HEK293T (cell line): ENCODE results near the gene CADM2.

ENCODE experiments used
- CTCF ChIA-PET: fragments of 350-600 bp; formaldehyde crosslinking; extraction: SDS; loops from one replicate; lab custom pipeline; 2021; ENCODE audit warnings: antibody characterized with exemption, inconsistent platforms; lab: Yijun Ruan, JAX
- POLR2A ChIA-PET: fragments of 350-600 bp; formaldehyde crosslinking; extraction: SDS; loops from one replicate; lab custom pipeline; 2020; ENCODE audit warnings: antibody characterized with exemption, inconsistent platforms; lab: Yijun Ruan, JAX
- DNase-seq: peaks from one replicate; pipeline ENCODE4 v3.0.0; 2012; ENCODE audit warnings: mixed read lengths; ENCODE audit errors: extremely low spot score
- ARNT ChIP-seq: fragments of 450-650 bp; IDR thresholded peaks from 2 replicates; pipeline ENCODE4 v1.6.1; 2017; ENCODE audit warnings: mild to moderate bottlenecking
- BHLHE40 ChIP-seq: fragments of 450-650 bp; IDR thresholded peaks from 2 replicates; pipeline ENCODE4 v1.6.1; 2016; ENCODE audit warnings: mild to moderate bottlenecking, moderate library complexity, borderline replicate concordance
- CTBP1 ChIP-seq: fragments of 450-650 bp; IDR thresholded peaks from 2 replicates; pipeline ENCODE4 v1.6.1; 2016; ENCODE audit warnings: borderline replicate concordance
- ELF4 ChIP-seq: fragments of 450-650 bp; IDR thresholded peaks from 2 replicates; pipeline ENCODE4 v1.6.1; 2017; ENCODE audit warnings: antibody characterized with exemption
- FOXA1 ChIP-seq: fragments of 450-650 bp; IDR thresholded peaks from 2 replicates; pipeline ENCODE4 v1.6.1; 2016; ENCODE audit warnings: mild to moderate bottlenecking
- FOXK2 ChIP-seq: fragments of 450-650 bp; IDR thresholded peaks from 2 replicates; pipeline ENCODE4 v1.6.1; 2016; ENCODE audit warnings: mild to moderate bottlenecking
- FOXM1 ChIP-seq: fragments of 450-650 bp; IDR thresholded peaks from 2 replicates; pipeline ENCODE4 v1.6.1; 2017; ENCODE audit warnings: mild to moderate bottlenecking, borderline replicate concordance
- HDGF ChIP-seq: fragments of 450-650 bp; IDR thresholded peaks from 2 replicates; pipeline ENCODE4 v1.6.1; 2017; ENCODE audit warnings: antibody characterized with exemption, borderline replicate concordance
- L3MBTL2 ChIP-seq: fragments of 450-650 bp; conservative IDR thresholded peaks from 2 replicates; pipeline ENCODE4 v1.6.1; 2016; ENCODE audit warnings: mild to moderate bottlenecking
- LEF1 ChIP-seq: fragments of 450-650 bp; IDR thresholded peaks from 2 replicates; pipeline ENCODE4 v1.6.1; 2017; ENCODE audit warnings: mild to moderate bottlenecking, borderline replicate concordance
- NFRKB ChIP-seq: fragments of 450-650 bp; IDR thresholded peaks from 2 replicates; pipeline ENCODE4 v1.6.1; 2016; ENCODE audit warnings: mild to moderate bottlenecking, moderate library complexity
- SP1 ChIP-seq: fragments of 450-650 bp; IDR thresholded peaks from 2 replicates; pipeline ENCODE4 v1.6.1; 2017
- SUZ12 ChIP-seq: fragments of 450-650 bp; IDR thresholded peaks from 2 replicates; pipeline ENCODE4 v1.6.1; 2016; ENCODE audit warnings: mild to moderate bottlenecking
- TARDBP ChIP-seq: fragments of 450-650 bp; IDR thresholded peaks from 2 replicates; pipeline ENCODE4 v1.6.1; 2016
- ZNF384 ChIP-seq: fragments of 450-650 bp; IDR thresholded peaks from 2 replicates; pipeline ENCODE4 v1.6.1; 2016
- TF ChIP-seq, protein P1 (sequence below): fragments of 450-650 bp; IDR thresholded peaks from 2 replicates; pipeline ENCODE4 v1.6.1; 2016

CADM2 gene

DNA sequence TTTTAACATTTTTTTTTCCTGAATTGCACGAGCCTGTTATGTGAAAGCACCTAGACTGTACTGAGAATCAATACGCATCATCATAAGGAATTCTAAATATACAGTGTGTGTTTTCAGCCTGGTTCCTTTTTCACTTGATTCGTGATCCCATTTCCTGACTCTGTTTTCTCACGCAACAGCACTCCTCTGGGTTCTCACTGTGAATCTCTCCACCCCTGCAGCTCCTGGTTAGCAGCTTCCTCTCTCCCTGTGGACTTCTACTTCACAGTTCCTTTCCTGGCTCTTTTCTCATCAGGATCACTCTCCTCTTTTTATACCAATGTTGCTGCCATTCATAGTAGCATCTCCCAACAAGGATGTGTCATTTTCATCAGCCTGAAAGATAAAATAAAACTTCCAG, 297.2 kb downstream of the CADM2 start:
- peak; percentile 4 for DNase-seq
- ChIA-PET POLR2A (no interaction called here), CTCF (no interaction called here)
- TF ChIP-seq CTBP1 (no peak), SP1 (no peak)

DNA sequence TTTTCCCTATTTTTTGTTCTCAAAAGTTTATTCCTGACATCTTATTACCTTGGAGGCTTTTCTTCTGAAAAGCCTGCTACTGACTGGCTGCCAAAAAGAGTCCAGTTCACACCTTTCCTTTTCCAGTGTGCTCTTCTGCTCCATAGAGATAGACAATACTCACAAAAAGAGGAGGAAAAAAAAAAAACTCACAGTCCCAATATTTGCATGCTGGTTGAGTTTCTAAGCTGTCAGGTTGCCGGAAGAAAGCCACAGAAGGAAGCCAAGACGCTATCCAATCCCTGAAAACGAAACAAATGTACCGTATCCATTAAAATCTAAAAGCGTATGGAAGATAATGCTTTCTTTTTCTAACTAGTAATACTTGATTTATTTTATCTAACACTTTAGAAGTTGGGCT, 299.5 kb downstream of the CADM2 start:
- ChIA-PET CTCF (no interaction called here), POLR2A (no interaction called here)
- TF ChIP-seq FOXM1 (no peak), HDGF (no peak), ELF4 (no peak), SP1 (no peak), FOXA1 (no peak), TARDBP (no peak), ARNT (no peak), LEF1 (no peak), FOXK2 (no peak), SUZ12 (no peak)
- TF ChIP-seq, protein P1, sequence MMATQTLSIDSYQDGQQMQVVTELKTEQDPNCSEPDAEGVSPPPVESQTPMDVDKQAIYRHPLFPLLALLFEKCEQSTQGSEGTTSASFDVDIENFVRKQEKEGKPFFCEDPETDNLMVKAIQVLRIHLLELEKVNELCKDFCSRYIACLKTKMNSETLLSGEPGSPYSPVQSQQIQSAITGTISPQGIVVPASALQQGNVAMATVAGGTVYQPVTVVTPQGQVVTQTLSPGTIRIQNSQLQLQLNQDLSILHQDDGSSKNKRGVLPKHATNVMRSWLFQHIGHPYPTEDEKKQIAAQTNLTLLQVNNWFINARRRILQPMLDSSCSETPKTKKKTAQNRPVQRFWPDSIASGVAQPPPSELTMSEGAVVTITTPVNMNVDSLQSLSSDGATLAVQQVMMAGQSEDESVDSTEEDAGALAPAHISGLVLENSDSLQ: no peak

GRCh38 chr3:85258819-85259218, 300.0 kb downstream of the CADM2 start:
- DNase-seq: no peak
- POLR2A ChIA-PET: no interaction called here
- CTCF ChIA-PET: no interaction called here
- TF ChIP-seq ARNT: no peak
- no peak for TF ChIP-seq FOXM1
- no peak for TF ChIP-seq L3MBTL2
- TF ChIP-seq BHLHE40: no peak
- no peak for TF ChIP-seq LEF1
- no peak for TF ChIP-seq SP1

More for the DNA sequence above, 299.5 kb downstream of the CADM2 start:
- no peak for DNase-seq

DNA sequence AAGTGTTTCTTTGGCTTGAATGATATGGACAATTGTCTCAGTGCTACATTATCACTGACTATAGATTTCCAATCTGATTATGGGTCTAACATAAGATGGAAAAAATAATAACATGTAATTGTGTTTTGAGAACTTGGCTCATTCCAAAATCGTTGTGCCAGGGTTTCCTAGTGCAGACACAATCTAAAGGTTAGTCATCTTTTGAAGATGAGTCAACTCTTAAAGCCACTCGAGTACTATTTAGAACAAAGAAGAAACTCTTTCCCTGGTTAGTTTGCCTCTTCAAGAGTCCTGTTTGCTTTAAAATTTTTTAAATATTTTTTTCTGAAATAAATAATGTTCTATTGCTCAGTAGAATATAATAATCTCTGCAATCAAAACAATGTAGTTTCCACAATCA, 301.0 kb downstream of the CADM2 start:
- ChIA-PET CTCF (no interaction called here), POLR2A (no interaction called here)
- DNase-seq: no peak
- TF ChIP-seq, protein P1: no peak
- TF ChIP-seq ARNT: no peak

DNA sequence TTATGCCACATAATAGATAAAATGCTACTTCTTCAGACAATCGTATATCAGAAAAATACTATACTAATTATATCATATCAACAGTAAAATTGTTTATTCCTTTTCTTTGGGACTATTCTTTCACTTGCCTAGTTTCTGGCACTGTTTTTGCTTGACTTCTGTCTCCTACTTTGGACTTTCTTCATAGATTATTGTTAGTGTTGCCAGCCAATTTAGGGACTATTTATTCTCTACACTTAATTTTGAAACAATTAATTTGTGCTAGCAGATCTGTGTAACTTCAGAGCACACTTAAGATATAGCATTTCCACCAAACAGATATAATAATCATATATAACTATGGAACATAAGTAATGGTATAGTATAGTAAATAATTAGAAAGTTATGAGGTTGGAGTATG, 305.6 kb downstream of the CADM2 start:
- POLR2A ChIA-PET: no interaction called here
- CTCF ChIA-PET: no interaction called here
- TF ChIP-seq CTBP1 (no peak), LEF1 (no peak), FOXA1 (no peak), BHLHE40 (no peak), ELF4 (no peak)
- TF ChIP-seq, protein P1: no peak
- DNase-seq: no peak

- ChIA-PET CTCF (no interaction called here), POLR2A (no interaction called here)
Observed at GRCh38 chr3:85270488-85270887, 311.7 kb downstream of the CADM2 start.

DNA sequence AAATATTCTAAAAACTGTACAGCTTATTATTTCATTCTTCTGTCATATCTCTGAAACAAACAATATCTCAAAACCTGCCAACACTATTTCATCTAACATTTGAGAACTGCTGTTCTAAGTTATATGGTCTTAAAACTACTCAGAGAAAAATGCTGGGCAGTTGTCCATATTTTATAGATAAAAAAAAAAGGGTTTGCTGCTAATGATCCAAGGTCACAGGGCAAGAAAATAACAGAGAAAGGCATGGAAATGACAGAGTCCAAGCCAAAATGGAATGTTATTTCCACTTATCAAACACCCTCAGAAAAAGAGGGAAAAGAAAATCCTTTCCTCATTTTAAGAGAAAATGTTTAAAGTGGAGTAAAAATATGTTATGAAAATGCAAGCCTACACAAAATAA, 313.1 kb downstream of the CADM2 start:
- CTCF ChIA-PET: no interaction called here
- POLR2A ChIA-PET: no interaction called here
- no peak for DNase-seq
- TF ChIP-seq FOXM1: no peak

More at GRCh38 chr3:85270488-85270887, 311.7 kb downstream of the CADM2 start:
- no peak for DNase-seq
- TF ChIP-seq ELF4: no peak

- DNase-seq: no peak
- no peak for TF ChIP-seq ZNF384
- TF ChIP-seq, protein P1: no peak
- no peak for TF ChIP-seq SP1
- no peak for TF ChIP-seq LEF1
- no peak for TF ChIP-seq ARNT
- TF ChIP-seq FOXA1: no peak
- no peak for TF ChIP-seq FOXK2
- no peak for TF ChIP-seq FOXM1
- TF ChIP-seq CTBP1: no peak
- TF ChIP-seq BHLHE40: no peak
- no peak for TF ChIP-seq NFRKB
- TF ChIP-seq ELF4: no peak
- TF ChIP-seq TARDBP: no peak
- TF ChIP-seq SUZ12: no peak
- TF ChIP-seq HDGF: no peak
- TF ChIP-seq L3MBTL2: no peak
- ChIA-PET CTCF (no interaction called here), POLR2A (no interaction called here)
Observed at GRCh38 chr3:85288257-85288656, 329.5 kb downstream of the CADM2 start.
